H9 (cell line): ENCODE results near the gene MINDY4. TPM values are rescaled to one million over a fixed set of nuclear protein-coding genes. Genes with fewer than 3 reads are reported as not detected.

ENCODE experiments used
- DNase-seq: peaks from one replicate; pipeline ENCODE4 v3.0.0-alpha.2; 2017
- H2AFZ ChIP-seq: one replicate; pipeline ENCODE4 v1.6.1; 2013; ENCODE audit warnings: mild to moderate bottlenecking, low read length, control low read depth, moderate library complexity
- H2AK5ac ChIP-seq: 2 replicates; pipeline ENCODE4 v1.6.1; 2013; ENCODE audit warnings: low read length, control low read depth, mixed read lengths; ENCODE audit not compliant: insufficient read length
- H2BK120ac ChIP-seq: one replicate; pipeline ENCODE4 v1.6.1; 2013; ENCODE audit warnings: low read depth, mild to moderate bottlenecking, low read length, control low read depth, inconsistent platforms; ENCODE audit not compliant: poor library complexity, severe bottlenecking
- H2BK12ac ChIP-seq: 2 replicates; pipeline ENCODE4 v1.6.1; 2013; ENCODE audit warnings: low read length, control low read depth, mixed read lengths, low read depth; ENCODE audit not compliant: insufficient read length
- H2BK15ac ChIP-seq: 2 replicates; pipeline ENCODE4 v1.6.1; 2013; ENCODE audit warnings: low read depth, low read length, control low read depth
- H2BK20ac ChIP-seq: one replicate; pipeline ENCODE4 v1.6.1; 2013; ENCODE audit warnings: low read depth, mild to moderate bottlenecking, low read length, control low read depth, inconsistent platforms; ENCODE audit not compliant: poor library complexity, severe bottlenecking
- H2BK5ac ChIP-seq: 2 replicates; pipeline ENCODE4 v1.6.1; 2013; ENCODE audit warnings: low read length, control low read depth, mixed read lengths; ENCODE audit not compliant: insufficient read length
- H3K14ac ChIP-seq: 2 replicates; pipeline ENCODE4 v1.6.1; 2013; ENCODE audit warnings: low read length, control low read depth; ENCODE audit not compliant: insufficient read depth
- H3K18ac ChIP-seq: 2 replicates; pipeline ENCODE4 v1.6.1; 2013; ENCODE audit warnings: low read depth, mild to moderate bottlenecking, mixed read lengths, low read length, control low read depth; ENCODE audit not compliant: insufficient read length
- H3K23ac ChIP-seq: 2 replicates; pipeline ENCODE4 v1.6.1; 2013; ENCODE audit warnings: low read length, control low read depth, mixed read lengths, low read depth; ENCODE audit not compliant: insufficient read length
- H3K23me2 ChIP-seq: 2 replicates; pipeline ENCODE4 v1.6.1; 2013; ENCODE audit warnings: low read depth, mild to moderate bottlenecking, mixed read lengths, low read length, control low read depth; ENCODE audit not compliant: insufficient read length, poor library complexity, severe bottlenecking
- H3K27ac ChIP-seq: 2 replicates; pipeline ENCODE4 v1.5.1; 2013; ENCODE audit warnings: low read length, control low read depth, mixed read lengths, low read depth; ENCODE audit not compliant: insufficient read length
- H3K27me3 ChIP-seq: 2 replicates; pipeline ENCODE4 v1.6.1; 2013; ENCODE audit warnings: low read length, control low read depth, inconsistent platforms; ENCODE audit not compliant: insufficient read depth
- H3K4ac ChIP-seq: 2 replicates; pipeline ENCODE4 v1.6.1; 2013; ENCODE audit warnings: low read depth, mild to moderate bottlenecking, control low read depth, inconsistent platforms, low read length, moderate library complexity
- H3K4me1 ChIP-seq: 2 replicates; pipeline ENCODE4 v1.6.1; 2013; ENCODE audit warnings: low read length, control low read depth, inconsistent platforms; ENCODE audit not compliant: insufficient read depth
- H3K4me2 ChIP-seq: 2 replicates; pipeline ENCODE4 v1.6.1; 2013; ENCODE audit warnings: low read length, control low read depth, mixed read lengths; ENCODE audit not compliant: insufficient read length, insufficient read depth
- H3K56ac ChIP-seq: 2 replicates; pipeline ENCODE4 v1.6.1; 2013; ENCODE audit warnings: low read depth, mild to moderate bottlenecking, mixed read lengths, low read length, control low read depth; ENCODE audit not compliant: insufficient read length
- H3K79me1 ChIP-seq: 2 replicates; pipeline ENCODE4 v1.6.1; 2013; ENCODE audit warnings: low read depth, mild to moderate bottlenecking, moderate library complexity, low read length, control low read depth, inconsistent platforms; ENCODE audit not compliant: insufficient read depth, poor library complexity, severe bottlenecking
- H3K79me2 ChIP-seq: 2 replicates; pipeline ENCODE4 v1.6.1; 2013; ENCODE audit warnings: low read length, control low read depth, inconsistent platforms; ENCODE audit not compliant: insufficient read depth
- H3K9ac ChIP-seq: 2 replicates; pipeline ENCODE4 v1.6.1; 2013; ENCODE audit warnings: low read length, control low read depth, mixed read lengths; ENCODE audit not compliant: insufficient read length; ENCODE audit errors: extremely low read depth
- H3K9me3 ChIP-seq: one replicate; pipeline ENCODE4 v1.6.1; 2013; ENCODE audit warnings: low read depth, low read length, inconsistent platforms; ENCODE audit not compliant: control insufficient read depth
- H3T11ph ChIP-seq: one replicate; pipeline ENCODE4 v1.6.1; 2013; ENCODE audit warnings: mild to moderate bottlenecking, low read length, control low read depth, inconsistent platforms
- H4K20me1 ChIP-seq: one replicate; pipeline ENCODE4 v1.6.1; 2013; ENCODE audit not compliant: control insufficient read depth, insufficient read length, insufficient read depth
- H4K5ac ChIP-seq: 2 replicates; pipeline ENCODE4 v1.6.1; 2013; ENCODE audit warnings: low read depth, mild to moderate bottlenecking, mixed read lengths, low read length, control low read depth; ENCODE audit not compliant: insufficient read length
- H4K8ac ChIP-seq: replicated peaks from 2 replicates; pipeline ENCODE4 v1.6.1; 2013; ENCODE audit warnings: low read length, control low read depth, mixed read lengths, low read depth; ENCODE audit not compliant: insufficient read length
- H4K91ac ChIP-seq: 2 replicates; pipeline ENCODE4 v1.6.1; 2013; ENCODE audit warnings: low read depth, mild to moderate bottlenecking, moderate library complexity, mixed read lengths, low read length, control low read depth; ENCODE audit not compliant: insufficient read length
- H3K27ac Mint-ChIP-seq, 3 experiments: 2 replicates in 2 of 3; 3 replicates in 1 of 3; pipeline ENCODE4 v1.8.0; 2020 to 2021; ENCODE audit warnings: mixed read lengths in 3 of 3, mild to moderate bottlenecking in 1 of 3, moderate library complexity in 1 of 3
- H3K27me3 Mint-ChIP-seq: 2 replicates; pipeline ENCODE4 v1.8.0; 2021; ENCODE audit warnings: low read depth, mild to moderate bottlenecking, moderate library complexity, mixed read lengths
- H3K36me3 Mint-ChIP-seq, 3 experiments: 2 replicates in 2 of 3; 3 replicates in 1 of 3; pipeline ENCODE4 v1.8.0; 2020 to 2021; ENCODE audit warnings: low read depth in 3 of 3, mixed read lengths in 3 of 3; ENCODE audit not compliant: insufficient read depth in 1 of 3
- H3K4me1 Mint-ChIP-seq, 2 experiments: 2 replicates each; pipeline ENCODE4 v1.8.0; 2020; ENCODE audit warnings: mixed read lengths in 2 of 2
- H3K4me3 Mint-ChIP-seq, 2 experiments: 2 replicates in 1 of 2; 3 replicates in 1 of 2; pipeline ENCODE4 v1.8.0; 2020 to 2021; ENCODE audit warnings: mild to moderate bottlenecking in 2 of 2, mixed read lengths in 2 of 2, moderate library complexity in 1 of 2
- H3K9me3 Mint-ChIP-seq, 2 experiments: 2 replicates in 1 of 2; 3 replicates in 1 of 2; pipeline ENCODE4 v1.8.0; 2020; ENCODE audit warnings: mild to moderate bottlenecking in 2 of 2, mixed read lengths in 2 of 2, moderate library complexity in 1 of 2
- WGBS: extraction: QIAGEN DNeasy Blood & Tissue Kit; methylation state at CpG from one replicate; pipeline ENCODE4 v1.1.7; 2013; ENCODE audit warnings: missing lambda C conversion rate, low lambda C conversion rate, mixed read lengths; ENCODE audit not compliant: insufficient read length; ENCODE audit errors: extremely low coverage; 5-methylcytosine and 5-hydroxymethylcytosine counted together
- total RNA-seq: library from RNA; stranded (reverse); gene quantifications from 2 replicates; pipeline ENCODE4 v1.2.1, GENCODE V29; 2021
- TF ChIP-seq, protein P1 (sequence below): fragments of 200-600 bp; sonication (generic); conservative IDR thresholded peaks from 3 replicates; pipeline ENCODE4 v1.8.0; 2021; ENCODE audit warnings: antibody characterized with exemption, mild to moderate bottlenecking

The MINDY4 gene
- total RNA-seq, 1 experiment from 2014 or later, result 3.1 TPM

DNA sequence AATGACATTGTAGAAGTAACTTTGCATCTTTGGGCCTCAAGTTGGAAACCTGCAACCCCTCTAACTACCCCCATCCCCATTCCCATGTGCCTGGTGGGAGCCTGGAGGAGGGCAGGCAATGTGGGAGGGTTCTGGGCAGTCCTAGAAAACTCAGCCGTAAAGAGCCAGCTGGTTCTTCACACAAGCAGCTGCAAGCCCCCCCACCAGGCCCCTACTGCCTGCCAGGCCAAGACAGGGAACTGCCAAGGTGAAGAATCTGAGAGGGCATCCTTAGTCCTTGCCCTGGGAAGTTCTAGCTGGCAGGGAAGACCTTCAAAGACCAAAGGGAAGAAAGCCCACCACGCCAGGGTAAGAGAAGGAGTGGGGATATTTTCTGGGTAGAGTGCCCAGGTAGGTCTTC, 31.5 kb upstream of the MINDY4 start:
- Mint-ChIP-seq H3K36me3 (peaks cover 2 to 7% (median 3%) of the 10 kb centered on the region in 3 experiments; a peak in 3 of 7 replicates), H3K4me1 (peaks cover under 1 to 10% of the 10 kb centered on the region in 2 experiments; a peak in 3 of 4 replicates), H3K27ac (no peak overlapping the region), H3K27me3 (peaks cover 7% of the 10 kb centered on the region), H3K9me3 (peaks cover 3% of the 10 kb centered on the region in 2 experiments; a peak in 2 of 5 replicates), H3K4me3 (no peak overlapping the region)
- H3K23ac ChIP-seq, result no peak overlapping the region
- no peak overlapping the region for H2BK12ac ChIP-seq
- DNase-seq, result no peak
- H4K20me1 ChIP-seq, result no peaks in the 10 kb centered on the region
- H3K4me2 ChIP-seq, result no peak overlapping the region
- H4K5ac ChIP-seq, result no peak overlapping the region
- no peaks in the 10 kb centered on the region for H3K27me3 ChIP-seq
- no peaks in the 10 kb centered on the region for H3K23me2 ChIP-seq
- no CpG with 5 or more reads among the region's 2 CpGs for WGBS
- H3K4me1 ChIP-seq, result no peaks in the 10 kb centered on the region
- no peak overlapping the region for H3K18ac ChIP-seq
- no peaks in the 10 kb centered on the region for H3K9me3 ChIP-seq
- H3K14ac ChIP-seq, result no peak overlapping the region
- no peak overlapping the region for H4K8ac ChIP-seq
- no peaks in the 10 kb centered on the region for H3K79me2 ChIP-seq
- TF ChIP-seq, protein P1, sequence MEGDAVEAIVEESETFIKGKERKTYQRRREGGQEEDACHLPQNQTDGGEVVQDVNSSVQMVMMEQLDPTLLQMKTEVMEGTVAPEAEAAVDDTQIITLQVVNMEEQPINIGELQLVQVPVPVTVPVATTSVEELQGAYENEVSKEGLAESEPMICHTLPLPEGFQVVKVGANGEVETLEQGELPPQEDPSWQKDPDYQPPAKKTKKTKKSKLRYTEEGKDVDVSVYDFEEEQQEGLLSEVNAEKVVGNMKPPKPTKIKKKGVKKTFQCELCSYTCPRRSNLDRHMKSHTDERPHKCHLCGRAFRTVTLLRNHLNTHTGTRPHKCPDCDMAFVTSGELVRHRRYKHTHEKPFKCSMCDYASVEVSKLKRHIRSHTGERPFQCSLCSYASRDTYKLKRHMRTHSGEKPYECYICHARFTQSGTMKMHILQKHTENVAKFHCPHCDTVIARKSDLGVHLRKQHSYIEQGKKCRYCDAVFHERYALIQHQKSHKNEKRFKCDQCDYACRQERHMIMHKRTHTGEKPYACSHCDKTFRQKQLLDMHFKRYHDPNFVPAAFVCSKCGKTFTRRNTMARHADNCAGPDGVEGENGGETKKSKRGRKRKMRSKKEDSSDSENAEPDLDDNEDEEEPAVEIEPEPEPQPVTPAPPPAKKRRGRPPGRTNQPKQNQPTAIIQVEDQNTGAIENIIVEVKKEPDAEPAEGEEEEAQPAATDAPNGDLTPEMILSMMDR, result no peak
- no peak overlapping the region for H2BK15ac ChIP-seq
- H3K79me1 ChIP-seq, result no peaks in the 10 kb centered on the region
- H3T11ph ChIP-seq, result no peak overlapping the region
- no peak overlapping the region for H3K56ac ChIP-seq
- H2BK20ac ChIP-seq, result no peak overlapping the region
- H3K27ac ChIP-seq, result no peak overlapping the region
- H2AFZ ChIP-seq, result no peak overlapping the region
- H3K4ac ChIP-seq, result no peak overlapping the region
- no peak overlapping the region for H2BK120ac ChIP-seq
- H2AK5ac ChIP-seq, result no peak overlapping the region
- no peak overlapping the region for H3K9ac ChIP-seq
- no peak overlapping the region for H4K91ac ChIP-seq
- no peak overlapping the region for H2BK5ac ChIP-seq
